Stimulated activated CD8-positive, alpha-beta memory T cell treated with anti-CD3 and anti-CD28 coated beads, Interleukin-2, amount 100 ng/mL, for 48 hours (primary cell): ENCODE data around the gene UFSP1.
"Not testable (repeated sequence)": the region's sequence is repeated elsewhere in the genome, so short reads cannot be mapped to it uniquely, and the experiment has no call there.

Experiments used
- DNase-seq, 2 donors: peaks; one replicate each; pipeline ENCODE4 v3.0.0-alpha.2; 2020; ENCODE audit warnings: low read depth in 2 of 2

The UFSP1 gene

DNA sequence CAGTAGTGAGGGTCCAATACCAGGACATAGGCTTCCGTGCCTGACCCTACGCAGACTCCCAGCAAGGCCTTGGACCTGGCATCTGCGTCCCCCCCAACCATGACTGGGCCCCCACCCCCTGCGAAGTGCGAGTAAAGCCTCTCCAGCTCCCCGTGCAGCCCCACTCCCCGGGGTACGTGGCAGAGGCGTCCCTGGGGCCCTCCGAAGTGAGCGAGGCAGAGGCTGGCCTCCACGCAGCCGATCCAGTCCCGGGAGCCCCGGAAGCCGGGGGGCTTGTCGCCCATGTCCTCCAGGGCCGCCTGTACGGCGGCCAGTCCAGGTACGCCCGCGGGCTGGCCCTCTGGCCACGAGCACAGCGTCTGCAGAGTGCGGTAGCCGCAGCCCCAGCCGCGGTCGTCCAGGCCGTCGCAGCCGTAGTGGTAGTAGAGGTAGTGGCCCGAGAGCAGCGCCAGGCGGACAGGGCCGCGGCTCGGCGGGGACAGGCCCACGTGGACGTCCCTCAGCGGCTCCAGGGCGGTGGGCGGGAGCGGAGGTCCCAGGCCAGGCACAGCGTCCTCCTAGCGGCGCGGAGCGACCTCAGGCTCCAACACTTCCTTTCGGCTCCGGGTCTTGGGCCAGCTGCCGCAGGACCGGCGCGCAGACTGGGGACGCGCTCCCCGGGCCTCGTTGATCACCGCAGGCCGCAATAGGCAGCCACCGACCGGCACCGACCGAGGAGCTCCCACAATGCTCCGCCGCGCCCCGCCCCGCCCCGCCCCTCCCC lies at the start of gene UFSP1:
UFSP1 (minus strand) TSS at position 728 of the 763 bp plus-strand sequence; CDS start at position 284, 444 bp downstream.
- DNase-seq, result no peak

DNA sequence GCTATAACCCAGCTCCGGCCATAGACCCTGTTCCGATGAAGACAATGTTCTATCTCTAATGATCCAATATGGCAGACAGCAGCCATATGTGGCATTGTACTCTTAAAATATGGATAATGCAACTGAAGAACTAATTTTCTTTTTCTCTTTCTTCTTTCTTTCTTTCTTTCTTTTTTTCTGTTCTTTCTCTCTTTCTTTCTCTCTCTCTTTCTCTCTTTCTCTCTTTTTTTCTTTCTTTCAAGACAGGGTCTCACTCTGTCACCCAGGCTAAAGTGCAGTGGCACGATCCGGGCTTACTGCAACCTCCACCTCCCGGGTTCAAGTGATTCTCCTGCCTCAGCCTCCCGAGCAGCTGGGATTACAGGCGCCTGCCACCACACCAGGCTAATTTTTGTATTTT lies 46.7 kb upstream of the UFSP1 start:
- DNase-seq, result not testable (repeated sequence)

DNA sequence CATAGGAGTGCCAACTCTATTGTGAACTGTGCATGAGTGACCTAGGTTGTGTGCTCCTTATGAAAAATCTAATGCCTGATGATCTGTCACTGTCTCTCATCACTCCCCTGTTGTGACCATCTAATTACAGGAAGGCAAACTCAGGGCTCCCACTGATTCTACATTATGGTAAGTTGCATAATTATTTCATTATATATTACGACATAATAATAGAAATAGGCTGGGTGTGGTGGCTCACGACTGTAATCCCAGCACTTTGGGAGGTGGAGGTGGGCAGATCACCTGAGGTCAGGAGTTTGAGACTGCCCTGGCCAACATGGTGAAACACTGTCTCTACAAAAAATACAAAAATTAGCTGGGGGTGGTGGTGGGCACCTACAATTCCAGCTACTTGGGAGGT lies 45.9 kb upstream of the UFSP1 start:
- not testable (repeated sequence) for DNase-seq

DNA sequence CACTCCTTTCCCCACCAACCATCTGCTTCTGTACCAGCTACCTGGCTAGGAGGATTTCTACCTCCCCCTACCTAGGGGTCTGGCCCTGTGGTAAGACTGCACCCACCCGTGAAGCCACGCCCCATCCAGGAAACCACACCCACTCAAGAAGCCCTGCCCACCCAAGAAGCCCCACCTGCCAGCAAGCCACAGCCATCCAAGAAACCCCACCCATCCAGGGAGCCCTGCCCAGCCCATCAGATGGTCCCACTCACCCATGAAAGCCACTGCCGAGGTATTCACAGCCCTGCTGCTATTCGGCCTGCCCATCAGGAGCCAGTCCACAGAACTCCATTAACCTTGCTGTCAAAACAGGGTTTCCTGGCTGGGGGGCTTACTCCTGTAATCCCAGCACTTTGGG lies 44.2 kb upstream of the UFSP1 start:
- DNase-seq, result no peak

DNA sequence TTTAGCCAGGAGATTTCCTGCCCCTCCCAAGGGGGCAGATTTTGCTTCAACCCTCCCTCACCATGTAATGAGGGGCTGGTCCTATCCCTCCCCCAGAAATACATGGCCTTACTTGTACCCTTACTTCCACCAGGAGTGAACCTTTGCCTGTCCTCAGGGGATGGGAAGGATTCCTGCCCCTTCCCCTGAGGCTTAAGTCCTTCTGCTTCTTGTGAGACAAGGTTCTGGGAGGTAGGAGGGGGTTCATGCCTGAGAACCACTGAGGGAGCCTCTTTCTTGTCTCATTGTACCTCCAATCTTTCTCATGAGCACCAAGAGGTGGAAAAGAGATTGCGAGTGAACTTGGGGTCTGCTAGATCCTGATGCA lies 40.3 kb upstream of the UFSP1 start:
- no peak for DNase-seq

DNA sequence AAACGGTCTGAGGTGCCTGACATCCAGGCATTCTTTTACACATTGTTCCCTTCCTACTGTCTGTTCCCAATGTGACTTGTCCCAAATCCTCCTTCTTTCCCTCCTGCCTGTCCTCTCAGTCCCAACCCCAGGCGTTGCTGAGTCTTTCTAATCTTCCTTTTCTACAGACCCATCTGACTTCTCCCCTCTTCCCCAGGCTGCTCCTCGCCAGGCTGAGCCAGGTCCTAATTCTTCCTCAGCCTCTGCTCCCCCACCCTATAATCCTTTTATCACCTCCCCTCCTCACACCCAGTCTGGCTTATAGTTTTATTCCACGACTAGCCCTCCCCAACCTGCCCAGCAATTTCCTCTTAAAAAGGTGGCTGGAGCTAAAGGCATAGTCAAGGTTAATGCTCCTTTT lies 34.1 kb upstream of the UFSP1 start:
- not testable (repeated sequence) for DNase-seq

DNA sequence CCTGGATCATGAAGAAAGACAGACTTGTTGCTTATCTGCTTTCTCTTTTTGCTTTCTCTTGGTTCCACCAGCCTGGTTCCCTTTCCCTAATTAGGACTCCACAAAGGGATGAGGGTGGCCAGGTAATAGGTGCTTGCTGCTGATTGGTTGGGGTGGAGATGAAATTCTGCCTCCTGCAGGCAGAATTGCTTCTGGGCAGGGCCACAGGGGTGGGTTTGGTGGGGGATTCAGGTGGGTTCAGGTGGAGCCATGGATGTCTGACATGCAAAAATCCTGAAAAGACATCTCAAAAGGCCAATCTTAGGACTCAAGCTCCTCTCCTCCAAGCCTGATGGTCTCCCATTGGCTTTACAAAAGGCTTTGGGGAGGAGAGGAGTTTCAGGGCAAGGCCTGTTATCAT lies 31.5 kb upstream of the UFSP1 start:
- no peak for DNase-seq

DNA sequence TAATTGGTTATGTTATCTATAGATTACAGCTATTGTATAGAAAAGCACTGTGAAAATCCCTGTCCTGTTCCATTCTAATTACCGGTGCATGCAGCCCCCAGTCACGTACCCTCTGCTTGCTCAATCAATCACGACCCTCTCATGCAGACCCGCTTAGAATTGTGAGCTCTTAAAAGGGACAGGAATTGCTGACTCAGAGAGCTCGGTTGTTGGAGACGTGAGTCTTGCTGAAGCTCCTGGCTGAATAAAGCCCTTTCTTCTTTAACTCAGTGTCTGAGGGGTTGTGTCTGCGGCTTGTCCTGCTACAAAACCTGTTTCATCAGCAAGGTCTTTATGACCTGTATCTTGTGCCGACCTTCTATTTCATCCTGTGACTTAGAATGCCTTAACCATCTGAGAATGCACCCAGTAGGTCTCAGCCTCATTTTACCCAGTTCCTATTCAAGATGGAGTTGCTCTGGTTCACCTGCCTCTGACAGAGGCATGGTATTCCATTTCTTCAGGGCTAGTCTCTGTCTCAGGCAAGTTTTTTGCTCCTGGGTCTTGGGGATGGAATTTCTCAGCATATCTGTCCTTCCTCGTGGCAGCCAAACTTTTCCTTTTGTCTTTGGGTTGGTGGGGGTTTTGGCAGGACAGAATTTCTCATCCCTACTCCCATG lies 30.4 kb upstream of the UFSP1 start:
- DNase-seq, result not testable (repeated sequence)

DNA sequence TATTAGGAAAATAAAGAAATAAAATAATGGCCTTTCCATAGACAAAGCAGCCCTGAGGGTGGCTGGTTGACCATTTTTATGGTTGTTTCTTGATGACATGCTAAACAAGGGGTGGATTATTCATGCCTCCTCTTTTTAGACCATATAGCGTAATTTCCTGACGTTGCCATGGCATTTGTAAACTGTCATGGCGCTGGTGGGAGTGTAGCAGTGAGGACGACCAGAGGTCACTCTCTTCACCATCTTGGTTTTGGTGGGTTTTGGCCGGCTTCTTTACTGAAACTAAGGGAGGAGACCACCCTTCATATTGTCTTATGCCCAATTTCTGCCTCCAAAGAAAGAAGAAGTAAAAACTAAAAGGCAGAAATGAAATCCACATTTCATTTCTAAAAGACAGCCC lies 29.8 kb upstream of the UFSP1 start:
- not testable (repeated sequence) for DNase-seq

DNA sequence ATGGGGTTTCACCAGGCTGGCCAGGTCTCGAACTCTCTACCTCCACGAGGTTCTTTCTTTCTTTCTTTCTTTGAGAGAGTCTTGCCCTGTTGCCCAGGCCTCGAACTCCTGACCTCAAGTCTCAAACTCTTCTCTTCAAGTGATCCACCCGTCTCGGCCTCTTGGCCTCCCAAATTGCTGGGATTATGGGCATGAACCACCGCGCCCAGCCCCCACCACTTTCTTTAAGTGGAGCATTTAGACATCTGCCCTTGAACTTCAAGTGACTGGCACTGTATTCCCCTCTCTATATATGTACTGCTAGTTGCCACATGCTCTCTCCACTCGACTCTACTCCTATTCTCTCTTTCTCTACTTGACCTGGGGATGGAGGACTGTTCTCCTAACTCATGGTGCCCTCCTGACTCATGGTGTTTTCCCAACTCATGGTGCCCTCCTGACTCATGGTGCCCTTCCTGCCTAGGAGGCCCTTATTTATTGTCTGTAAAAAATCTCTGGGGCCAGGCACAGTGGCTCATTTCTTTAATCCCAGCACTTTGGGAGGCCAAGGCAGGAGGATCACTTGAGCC lies 25.4 kb upstream of the UFSP1 start:
- DNase-seq, result no peak

DNA sequence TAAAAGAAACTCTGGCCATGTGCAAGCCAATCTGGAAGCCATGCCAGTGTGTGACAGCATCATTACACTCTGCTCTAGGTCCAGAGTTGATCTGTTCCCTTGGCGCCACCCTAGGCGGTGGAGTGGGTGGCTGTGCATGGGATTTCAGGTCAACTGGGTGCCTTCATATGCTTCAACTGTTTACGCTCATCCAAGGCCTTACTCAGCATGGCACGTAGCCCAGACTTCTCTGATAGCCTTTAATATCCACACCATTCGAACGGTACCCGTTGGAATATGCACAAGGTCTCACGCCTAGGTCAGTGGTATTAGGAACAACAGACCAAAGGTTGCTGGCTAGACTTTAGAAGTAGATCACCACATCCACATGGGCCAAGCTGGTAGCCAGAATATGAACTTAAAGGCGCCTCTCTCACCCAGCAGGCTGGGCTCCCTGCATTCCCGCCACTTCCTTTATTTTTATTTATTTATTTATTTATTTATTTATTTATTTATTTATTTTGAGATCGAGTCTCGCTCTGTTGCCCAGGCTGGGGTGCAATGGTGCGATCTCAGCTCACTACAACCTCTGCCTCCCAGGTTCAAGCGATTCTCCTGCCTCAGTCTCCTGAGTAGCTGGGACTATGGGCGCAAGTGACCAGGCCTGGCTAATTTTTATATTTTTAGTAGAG lies 24.8 kb upstream of the UFSP1 start:
- no peak for DNase-seq

DNA sequence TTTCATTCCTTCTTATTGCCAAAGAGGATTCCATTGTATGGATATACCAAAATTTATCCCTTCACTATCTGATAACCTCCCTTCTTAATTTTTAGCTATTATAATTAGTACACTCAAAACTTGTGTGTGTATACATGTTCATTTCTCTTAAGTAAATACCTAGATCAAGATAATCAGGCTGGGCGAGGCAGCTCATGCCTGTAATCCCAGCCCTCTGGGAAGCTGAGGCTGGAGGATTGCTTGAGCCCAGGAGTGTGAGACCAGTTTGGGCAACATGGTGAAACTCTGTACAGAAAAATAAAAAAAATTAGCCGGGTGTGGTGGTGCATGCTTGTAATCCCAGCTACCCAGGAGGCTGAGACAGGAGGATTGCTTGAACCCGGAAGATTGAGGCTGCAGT lies 22.0 kb upstream of the UFSP1 start:
- DNase-seq, result no peak

DNA sequence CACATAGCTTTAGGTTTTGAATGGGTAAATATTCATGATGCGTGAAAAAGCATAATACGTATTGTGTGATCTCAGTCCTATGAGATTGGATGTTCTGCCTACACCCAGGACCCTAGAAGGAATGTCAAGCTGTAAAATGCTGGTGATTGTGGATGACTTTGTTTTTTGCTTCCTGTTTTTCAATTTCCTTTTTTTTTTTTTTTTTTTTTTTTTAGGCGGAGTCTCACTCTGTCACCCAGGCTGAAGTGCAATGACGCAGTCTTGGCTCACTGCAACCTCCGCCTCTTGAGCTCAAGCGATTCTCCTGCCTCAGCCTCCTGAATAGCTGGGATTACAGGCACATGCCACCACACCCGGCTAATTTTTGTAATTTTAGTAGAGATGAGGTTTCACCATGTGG lies 20.9 kb upstream of the UFSP1 start:
- DNase-seq, result not testable (repeated sequence)

DNA sequence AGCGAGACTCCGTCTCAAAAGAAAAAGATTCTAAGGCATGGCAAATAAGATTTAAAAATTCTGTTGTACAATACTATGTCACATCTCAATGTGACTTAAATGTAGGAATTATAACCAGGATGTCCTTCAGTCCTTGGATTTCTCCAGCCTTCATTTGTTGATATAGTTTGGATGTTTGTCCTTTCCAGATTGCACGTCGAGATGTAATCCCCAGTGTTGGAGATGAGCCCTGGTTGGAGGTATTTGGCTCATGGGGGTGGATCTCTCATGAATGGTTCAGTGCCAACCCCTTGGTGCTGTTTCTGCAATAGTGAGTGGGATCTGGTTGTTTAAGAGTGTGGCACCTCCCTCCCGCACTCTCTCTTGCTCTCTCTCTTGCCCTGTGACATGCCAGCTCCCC lies 19.0 kb upstream of the UFSP1 start:
- no peak for DNase-seq

DNA sequence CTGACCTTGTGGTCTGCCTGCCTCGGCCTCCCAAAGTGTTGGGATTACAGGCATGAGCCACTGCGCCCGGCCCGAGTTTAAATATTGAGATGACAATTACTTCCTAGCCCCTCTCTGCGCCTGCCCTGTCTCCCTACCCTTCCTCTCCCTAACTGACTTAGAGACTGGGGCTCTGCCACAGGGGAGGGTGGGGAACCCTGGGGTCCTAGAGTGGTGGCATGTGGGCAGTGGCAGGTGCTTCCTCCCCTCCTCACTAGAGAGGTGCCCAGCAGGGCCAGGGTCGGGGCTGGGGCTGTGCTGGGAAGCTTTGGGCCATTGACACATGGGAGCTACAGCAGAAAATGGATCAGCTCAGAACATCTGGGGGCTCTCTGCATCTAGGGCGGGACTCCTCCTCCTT lies 13.1 kb upstream of the UFSP1 start:
- no peak for DNase-seq

DNA sequence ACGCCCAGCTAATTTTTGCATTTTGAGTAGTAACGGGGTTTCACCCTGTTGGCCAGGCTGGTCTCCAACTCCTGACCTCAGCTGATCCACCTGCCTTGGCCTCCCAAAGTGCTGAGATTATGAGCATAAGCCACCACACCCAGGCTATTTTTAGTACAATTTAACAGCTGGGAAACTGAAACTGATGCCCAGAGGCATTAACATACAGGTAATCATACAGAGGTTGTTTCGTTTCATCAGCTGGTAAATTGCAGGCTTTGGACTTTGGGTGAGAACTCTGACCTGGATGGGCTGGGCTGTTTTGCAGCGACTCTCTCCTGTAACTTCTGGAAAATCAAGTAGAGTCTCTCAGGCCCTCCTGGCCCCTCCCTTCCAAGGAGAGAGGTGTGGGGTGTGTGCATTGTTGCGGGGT lies 12.4 kb upstream of the UFSP1 start:
- DNase-seq, result no peak

DNA sequence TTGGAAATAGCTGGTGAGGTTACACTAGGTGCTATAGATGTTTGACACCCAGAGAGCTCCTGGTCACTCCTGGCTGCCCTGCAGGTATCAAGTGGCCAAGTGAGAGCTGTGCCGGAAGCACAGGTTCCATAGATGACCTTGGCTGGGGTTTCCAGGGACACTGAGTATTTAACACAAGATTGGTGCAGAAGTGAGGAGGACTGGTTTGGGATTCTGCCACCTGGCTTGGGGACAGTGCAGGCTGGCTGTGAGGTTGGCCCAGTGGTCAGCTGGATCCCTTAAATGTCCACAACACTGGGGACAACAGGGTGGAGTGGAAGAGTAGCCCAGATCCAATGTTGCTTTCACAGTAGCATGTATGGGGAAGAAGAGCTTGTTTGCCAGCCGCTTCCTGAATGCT lies 11.5 kb upstream of the UFSP1 start:
- no peak for DNase-seq

DNA sequence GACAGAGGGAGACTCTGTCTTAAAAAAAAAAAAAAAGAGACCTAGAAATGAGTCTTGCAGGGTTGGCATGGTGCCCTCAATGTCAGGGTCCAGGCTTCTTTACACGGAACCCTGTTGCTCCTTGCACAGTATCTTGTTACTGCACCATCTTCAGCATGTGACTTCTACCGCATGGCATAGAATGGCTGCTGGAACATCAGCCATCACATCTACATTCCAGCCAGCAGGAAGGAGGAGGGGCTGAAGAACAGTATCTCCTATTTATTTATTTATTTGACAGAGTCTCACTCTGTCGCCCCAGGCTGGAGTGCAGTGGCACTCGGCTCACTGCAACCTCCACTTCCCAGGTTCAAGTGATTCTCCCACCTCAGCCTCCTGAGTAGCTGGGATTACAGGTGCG lies 9.9 kb upstream of the UFSP1 start:
- DNase-seq, result no peak

DNA sequence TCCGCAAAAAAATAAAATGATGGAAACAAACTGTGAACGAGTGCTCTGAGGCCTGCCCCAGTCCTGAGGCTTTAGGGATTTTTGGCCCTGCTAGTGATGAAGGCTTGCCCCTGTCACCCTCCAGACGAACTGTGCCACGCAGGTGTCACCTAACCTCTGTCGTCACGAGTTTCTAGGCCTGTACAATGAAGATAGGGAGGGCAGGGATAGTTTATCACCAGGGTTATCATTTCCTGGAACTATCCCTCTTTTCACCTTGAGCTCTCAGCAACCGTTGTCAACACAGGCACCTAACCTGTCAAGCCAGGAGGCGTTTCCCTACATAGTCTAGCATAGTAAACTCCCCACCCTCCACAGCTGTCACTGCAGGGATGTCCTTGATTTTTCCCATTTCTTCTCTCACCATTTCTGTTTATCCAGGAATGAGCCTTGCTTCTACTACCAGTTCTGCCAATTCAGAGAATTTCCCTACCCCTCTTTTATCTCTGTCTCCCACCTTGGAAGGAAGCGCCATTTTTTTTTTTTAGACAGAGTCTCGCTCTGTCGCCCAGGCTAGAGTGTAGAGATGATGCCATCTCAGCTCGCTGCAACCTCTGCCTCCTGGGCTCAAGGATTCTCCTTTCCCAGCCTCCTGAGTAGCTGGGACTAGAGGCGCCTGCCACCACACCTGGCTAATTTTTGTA lies 8.4 kb upstream of the UFSP1 start:
- no peak for DNase-seq

DNA sequence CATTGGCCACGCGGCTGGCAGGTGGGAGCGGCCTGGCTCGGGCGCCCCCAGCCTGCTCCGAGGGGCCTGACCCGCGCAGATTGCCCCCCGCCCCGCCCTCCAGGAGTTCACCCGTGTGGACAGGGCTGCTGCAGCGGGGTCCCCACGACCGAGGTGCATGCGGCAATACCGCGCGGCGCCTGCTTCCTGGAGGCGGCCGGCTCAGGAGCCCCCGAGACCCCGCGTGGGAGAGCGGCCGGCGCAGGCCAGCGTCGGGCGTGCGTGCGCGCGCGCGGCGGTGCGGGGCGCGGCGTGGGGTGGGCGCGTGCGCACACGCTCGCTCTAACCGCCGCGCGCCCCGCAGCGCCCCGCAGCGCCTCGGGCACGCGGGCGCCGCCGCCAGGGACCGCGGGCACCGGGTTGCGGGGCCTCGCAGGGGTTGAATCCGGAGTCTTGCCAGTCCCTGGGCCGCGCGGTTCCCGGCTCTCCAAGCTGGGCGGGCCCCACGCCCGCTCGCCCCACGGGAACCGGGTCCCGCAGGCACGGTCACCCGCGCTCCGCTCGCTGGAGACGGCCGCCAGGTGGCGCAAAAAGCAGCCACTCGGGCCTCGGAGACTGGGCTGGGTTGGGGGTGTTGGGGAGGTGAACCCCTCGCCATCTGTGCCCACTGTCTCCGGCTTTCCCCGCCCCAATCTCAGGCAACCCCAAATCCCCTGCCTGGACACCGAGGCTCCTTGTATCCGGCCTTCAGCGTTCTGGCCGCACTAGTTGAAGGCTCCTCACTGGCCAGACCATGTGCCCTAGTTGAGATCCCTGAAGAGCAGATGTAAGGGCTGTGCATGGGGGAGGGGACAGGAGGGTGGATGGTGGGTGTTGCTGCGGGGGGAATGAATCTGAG lies 7.5 kb upstream of the UFSP1 start:
- peak in 1 of 2 donors; percentile 53 for DNase-seq
